Esophagus squamous epithelium (tissue), 4 donors: ENCODE measurements around the gene KRT13.

Experiments used
- POLR2A ChIP-seq, 4 donors: fragments of 450-650 bp; IDR thresholded peaks; one replicate each; pipeline ENCODE4 v1.6.1; 2017; ENCODE audit warnings: antibody characterized with exemption in 4 of 4, mild to moderate bottlenecking in 4 of 4, moderate library complexity in 3 of 4
- TF ChIP-seq, protein P1 (sequence below), 6 experiments: fragments of 450-650 bp in 4 of 6; fragments of 200-600 bp in 2 of 6; sonication (generic) in 2 of 6; IDR thresholded peaks; one replicate each; pipeline ENCODE4 v1.5.1; 2016 to 2019; ENCODE audit warnings: antibody characterized with exemption in 6 of 6, mild to moderate bottlenecking in 4 of 6, moderate library complexity in 4 of 6

DNA sequence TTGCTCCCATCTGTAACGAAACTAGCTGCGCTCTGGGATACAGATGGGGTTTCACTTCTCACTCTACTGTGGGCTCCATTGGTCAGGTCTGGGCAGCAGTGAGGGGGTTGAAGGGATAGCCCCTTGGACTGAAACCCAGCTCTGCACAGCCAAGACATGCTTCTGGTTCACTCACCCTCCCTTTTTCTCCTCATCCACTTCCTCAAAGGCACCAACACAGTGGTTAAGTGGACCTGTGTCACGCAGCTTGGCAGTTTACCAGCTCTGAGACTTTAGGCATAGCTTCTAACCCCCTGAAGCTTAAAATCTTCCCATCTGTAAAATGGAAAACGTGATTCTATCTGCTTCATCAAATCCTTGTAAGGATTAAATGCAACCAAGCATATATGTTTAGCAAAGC, 53.1 kb downstream of the KRT13 start:
- no peak for TF ChIP-seq POLR2A (IDR thresholded peaks at IDR 0.05)
- TF ChIP-seq, protein P1, sequence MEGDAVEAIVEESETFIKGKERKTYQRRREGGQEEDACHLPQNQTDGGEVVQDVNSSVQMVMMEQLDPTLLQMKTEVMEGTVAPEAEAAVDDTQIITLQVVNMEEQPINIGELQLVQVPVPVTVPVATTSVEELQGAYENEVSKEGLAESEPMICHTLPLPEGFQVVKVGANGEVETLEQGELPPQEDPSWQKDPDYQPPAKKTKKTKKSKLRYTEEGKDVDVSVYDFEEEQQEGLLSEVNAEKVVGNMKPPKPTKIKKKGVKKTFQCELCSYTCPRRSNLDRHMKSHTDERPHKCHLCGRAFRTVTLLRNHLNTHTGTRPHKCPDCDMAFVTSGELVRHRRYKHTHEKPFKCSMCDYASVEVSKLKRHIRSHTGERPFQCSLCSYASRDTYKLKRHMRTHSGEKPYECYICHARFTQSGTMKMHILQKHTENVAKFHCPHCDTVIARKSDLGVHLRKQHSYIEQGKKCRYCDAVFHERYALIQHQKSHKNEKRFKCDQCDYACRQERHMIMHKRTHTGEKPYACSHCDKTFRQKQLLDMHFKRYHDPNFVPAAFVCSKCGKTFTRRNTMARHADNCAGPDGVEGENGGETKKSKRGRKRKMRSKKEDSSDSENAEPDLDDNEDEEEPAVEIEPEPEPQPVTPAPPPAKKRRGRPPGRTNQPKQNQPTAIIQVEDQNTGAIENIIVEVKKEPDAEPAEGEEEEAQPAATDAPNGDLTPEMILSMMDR (IDR thresholded peaks at IDR 0.05) = no peak
